SK-N-MC (cell line): ENCODE data around the gene NCF4.

Source experiments
- DNase-seq: peaks from one replicate; pipeline ENCODE4 v3.0.0-alpha.2; 2011; ENCODE audit warnings: low read depth, low spot score
- H3K27ac ChIP-seq: fragments of 200-600 bp; sonication (generic); 2 replicates; pipeline ENCODE4 v1.5.1; 2016; ENCODE audit warnings: mixed run types
- H3K36me3 ChIP-seq: fragments of 200-600 bp; sonication (generic); 2 replicates; pipeline ENCODE4 v1.6.1; 2017; ENCODE audit warnings: antibody characterized with exemption, low read length, mixed read lengths; ENCODE audit not compliant: insufficient read depth
- H3K4me3 ChIP-seq: fragments of 200-600 bp; sonication (generic); 2 replicates; pipeline ENCODE4 v1.5.1; 2016
- H3K9ac ChIP-seq: fragments of 200-600 bp; sonication (generic); 2 replicates; pipeline ENCODE4 v1.8.0; 2017; ENCODE audit warnings: mixed run types, mixed read lengths; ENCODE audit not compliant: insufficient read length
- H3K9me3 ChIP-seq: fragments of 200-600 bp; sonication (generic); 2 replicates; pipeline ENCODE4 v1.6.1; 2017; ENCODE audit warnings: low read depth, mild to moderate bottlenecking, antibody characterized with exemption, low read length, moderate library complexity, mixed read lengths
- EZH2 ChIP-seq: fragments of 200-600 bp; sonication (generic); IDR thresholded peaks from one replicate; pipeline ENCODE4 v1.6.1; 2017; ENCODE audit warnings: antibody characterized with exemption
- FOXP2 ChIP-seq: optimal IDR thresholded peaks from 2 replicates; pipeline ENCODE3; 2011; ENCODE audit warnings: mild to moderate bottlenecking, moderate library complexity; ENCODE audit not compliant: insufficient read depth; ENCODE audit errors: extremely low read length, control extremely low read depth
- POLR2AphosphoS5 ChIP-seq: IDR thresholded peaks from 2 replicates; pipeline ENCODE4 v1.6.1; 2012; ENCODE audit warnings: mild to moderate bottlenecking, low read depth, low read length, borderline replicate concordance

The NCF4 gene

DNA sequence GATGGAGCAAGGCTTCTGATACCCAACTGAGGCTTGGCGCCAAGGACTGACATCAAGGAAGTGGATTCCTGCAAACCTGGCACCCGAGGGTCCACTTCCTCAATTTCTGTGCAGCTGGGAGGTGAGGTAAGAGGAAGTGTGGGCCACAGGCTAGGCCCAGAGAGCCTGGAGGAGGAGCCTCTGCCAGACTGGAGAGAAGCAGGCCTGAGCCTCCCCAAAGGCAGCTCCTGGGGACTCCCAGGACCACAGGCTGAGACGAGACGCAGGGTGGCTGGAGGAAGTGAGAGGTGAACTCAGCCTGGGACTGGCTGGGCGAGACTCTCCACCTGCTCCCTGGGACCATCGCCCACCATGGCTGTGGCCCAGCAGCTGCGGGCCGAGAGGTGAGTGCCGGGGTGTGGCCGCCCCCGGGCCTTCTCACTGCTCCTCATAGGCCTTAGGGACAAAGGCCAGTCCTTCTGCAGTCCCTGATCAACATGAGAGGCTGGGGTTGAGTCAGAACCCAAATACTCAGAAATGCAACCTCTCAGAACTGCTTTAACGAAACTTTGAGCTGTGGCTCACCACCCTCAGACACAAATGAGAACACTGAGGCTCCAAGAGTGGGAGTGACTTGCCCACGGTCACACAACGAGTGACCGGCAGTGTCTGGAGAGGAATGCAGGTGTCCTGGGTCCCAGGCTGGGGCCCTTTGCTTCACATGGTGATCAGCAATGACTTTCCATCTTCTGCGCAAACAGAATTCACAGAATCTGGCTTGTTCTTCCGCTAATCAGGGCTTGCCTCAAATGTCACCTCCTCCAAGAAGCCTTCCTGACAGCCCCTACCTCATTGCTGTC, at the start of gene NCF4:
Gene NCF4, plus strand, starts transcription at position 186 of the 839 bp plus-strand sequence. Its CDS starts 166 bp downstream, at position 352.
- no peak within 1 kb of the TSS for H3K27ac ChIP-seq
- H3K36me3 ChIP-seq, result no peaks in the 10 kb centered on the region
- no peak for DNase-seq
- H3K9me3 ChIP-seq, result no peaks in the 10 kb centered on the region
- H3K4me3 ChIP-seq, result no peak within 1 kb of the TSS
- no peak within 1 kb of the TSS for H3K9ac ChIP-seq
- no peak for TF ChIP-seq EZH2
- no peak for TF ChIP-seq POLR2AphosphoS5
- TF ChIP-seq FOXP2, result no peak

DNA sequence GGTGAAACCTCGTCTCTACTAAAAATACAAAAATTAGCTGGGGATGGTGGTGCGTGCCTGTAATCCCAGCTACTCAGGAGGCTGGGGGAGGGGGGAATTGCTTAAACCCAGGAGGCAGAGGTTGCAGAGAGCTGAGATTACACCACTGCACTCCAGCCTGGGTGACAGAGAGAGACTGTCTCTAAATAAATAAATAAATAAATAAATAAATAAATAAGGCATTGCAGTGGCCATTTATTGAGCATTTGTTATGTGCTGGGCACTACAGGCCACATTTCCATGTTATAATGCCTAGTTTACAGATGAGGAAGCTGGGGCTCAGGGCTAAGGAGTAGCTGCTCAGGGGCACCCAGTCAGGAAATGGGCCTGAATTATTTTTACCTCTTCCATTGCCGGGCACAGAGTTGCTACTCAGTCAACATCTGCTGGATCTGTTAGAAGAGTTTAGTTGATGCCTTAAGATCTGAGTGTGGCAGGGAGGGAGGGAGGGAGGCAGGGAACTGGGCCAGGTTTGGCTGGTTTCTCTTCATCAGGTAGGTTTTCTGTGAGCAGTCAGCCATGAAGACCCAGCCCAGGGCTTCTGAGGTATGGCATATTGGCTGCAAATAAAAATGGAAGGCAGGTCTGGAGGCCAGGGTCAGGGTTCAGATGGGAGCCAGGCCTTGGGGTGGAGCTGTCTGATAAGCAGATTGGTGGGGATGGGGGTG, 49.6 kb upstream of the NCF4 start:
- Histone ChIP-seq H3K4me3 (no peak overlapping the region), H3K9ac (no peak overlapping the region), H3K9me3 (no peaks in the 10 kb centered on the region), H3K36me3 (no peaks in the 10 kb centered on the region), H3K27ac (no peak overlapping the region)
- DNase-seq, result no peak
- no peak for TF ChIP-seq FOXP2

DNA sequence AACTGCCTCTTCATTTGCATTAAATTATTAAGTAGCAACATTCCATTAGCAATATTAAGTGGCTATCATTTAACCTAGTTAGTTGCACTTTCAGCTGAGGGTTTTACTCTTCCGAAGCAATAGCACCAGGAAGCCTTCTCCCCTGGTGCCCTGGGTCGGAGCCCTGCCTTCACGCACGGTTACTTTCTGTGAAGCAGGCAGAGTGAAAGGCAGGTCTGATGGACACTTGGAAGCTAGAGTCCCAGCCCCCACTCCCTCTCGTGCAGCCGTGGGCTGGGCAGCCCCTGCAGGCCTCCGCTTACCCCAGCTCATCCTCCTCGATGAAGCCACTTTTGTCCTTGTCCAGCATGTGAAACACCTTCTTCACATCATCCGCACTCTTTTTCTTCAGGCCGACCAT, 46.0 kb upstream of the NCF4 start:
- no peak for TF ChIP-seq EZH2
- TF ChIP-seq POLR2AphosphoS5, result no peak
- TF ChIP-seq FOXP2, result no peak
- no peak overlapping the region for H3K27ac ChIP-seq
- H3K4me3 ChIP-seq, result no peak overlapping the region

DNA sequence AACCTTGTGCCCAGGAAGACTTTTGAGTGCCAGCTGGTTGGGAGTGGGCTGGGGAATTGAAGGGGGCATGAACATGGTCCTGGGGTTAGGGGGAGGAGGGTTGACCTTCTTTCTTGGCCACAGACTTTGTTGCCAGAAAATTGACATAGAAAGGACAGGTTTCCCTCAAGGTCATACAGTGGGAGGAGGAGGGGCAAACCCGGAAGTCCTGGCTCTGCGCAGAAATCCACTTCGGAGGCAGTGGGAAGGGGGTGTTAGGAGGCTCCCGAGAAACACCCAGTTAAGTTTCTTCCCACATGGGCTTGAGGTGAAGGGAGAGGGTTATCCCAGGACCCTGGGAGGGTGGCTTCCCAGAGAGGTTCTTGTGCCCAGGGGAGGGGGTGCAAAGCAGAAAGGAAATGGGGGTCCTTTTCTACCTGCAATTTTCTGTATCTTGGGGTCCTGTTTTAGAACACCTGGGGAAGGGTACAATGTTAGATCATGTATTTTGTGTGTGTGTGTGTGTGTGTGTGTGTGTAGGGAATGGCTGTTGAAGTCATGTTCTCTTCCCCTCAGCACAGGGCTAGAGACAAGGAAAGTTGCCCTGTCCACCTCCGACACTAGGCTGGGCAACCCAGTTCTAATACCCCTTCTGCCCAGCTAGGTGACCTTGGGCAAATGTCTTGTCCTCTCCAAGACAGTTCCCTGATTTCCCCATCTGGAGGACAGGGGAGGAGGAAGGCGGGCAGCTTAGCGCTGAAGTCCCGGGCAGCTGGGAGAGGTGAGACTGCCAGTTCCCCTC, 45.1 kb upstream of the NCF4 start:
- DNase-seq, result no peak
- no peak overlapping the region for H3K27ac ChIP-seq
- TF ChIP-seq POLR2AphosphoS5 (no peak), FOXP2 (no peak), EZH2 (no peak)
- H3K36me3 ChIP-seq, result no peaks in the 10 kb centered on the region
- H3K9me3 ChIP-seq, result no peaks in the 10 kb centered on the region
- no peak overlapping the region for H3K4me3 ChIP-seq
- no peak overlapping the region for H3K9ac ChIP-seq

More for the DNA sequence above, 46.0 kb upstream of the NCF4 start:
- DNase-seq, result no peak
- Histone ChIP-seq H3K9me3 (no peaks in the 10 kb centered on the region), H3K9ac (no peak overlapping the region), H3K36me3 (no peaks in the 10 kb centered on the region)

DNA sequence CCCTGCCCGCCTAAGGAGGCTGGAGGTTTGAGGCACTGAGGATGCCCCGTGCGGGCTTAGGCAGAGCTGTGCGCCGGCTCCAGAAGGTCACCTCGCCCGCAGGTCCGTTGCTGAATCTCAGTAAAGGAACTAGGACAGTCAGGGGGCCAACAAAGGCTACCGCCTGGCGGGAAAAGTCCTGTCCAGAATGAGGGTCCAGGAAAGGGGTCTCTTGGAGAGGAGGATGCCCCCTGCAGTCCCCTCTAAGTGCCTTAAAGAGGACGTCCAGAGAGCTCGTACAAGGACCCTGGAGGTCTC, 44.5 kb upstream of the NCF4 start:
- Histone ChIP-seq H3K36me3 (no peaks in the 10 kb centered on the region), H3K9ac (no peak overlapping the region), H3K4me3 (no peak overlapping the region), H3K27ac (no peak overlapping the region), H3K9me3 (no peaks in the 10 kb centered on the region)
- no peak for TF ChIP-seq EZH2
- TF ChIP-seq POLR2AphosphoS5, result no peak
- TF ChIP-seq FOXP2, result no peak
- DNase-seq, result no peak

DNA sequence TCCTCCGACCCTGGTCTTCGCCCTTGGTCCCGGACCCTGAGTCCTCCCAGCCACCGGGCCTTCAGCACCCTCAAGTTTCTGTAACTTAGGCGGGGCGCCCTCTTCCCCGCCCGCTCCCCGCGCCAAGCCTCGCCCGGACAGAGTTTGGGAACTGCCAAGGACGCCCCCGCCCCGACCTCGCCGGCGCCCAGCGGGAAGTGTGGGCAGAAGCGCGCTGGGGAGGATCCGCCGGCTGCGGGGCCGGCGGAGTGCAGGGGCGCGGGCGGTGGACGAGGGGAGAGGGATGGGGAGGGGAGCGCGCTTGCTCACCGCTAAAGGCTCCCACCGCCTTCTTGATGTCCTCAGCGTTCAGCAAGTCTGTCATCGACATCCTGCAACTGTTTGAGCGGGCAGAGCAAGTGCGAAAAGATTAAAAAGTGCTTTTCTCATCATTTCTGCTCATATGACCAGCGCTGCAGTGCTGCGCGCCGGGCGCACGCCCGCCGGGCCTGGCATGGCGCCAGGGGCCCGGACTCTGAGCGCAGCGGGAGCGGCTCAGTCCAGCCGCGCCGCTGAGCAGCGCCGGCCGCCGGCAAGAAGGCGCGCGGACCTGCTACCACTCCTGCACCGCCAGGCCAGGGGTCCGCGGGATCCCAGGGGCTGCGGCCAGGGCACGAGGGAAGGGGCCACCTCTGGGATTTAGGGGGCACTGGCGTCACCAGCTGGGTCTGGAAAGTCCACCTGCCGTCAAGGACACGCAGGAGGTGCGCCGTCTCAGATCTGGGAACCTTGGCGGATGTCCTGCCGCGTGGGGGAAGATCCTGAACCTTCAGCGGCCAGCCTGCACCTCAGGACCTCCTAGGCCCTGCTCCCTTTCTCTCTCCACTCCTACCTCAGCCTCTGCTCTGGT, 43.9 kb upstream of the NCF4 start, which contains the start of gene PVALB:
Gene PVALB, minus strand, starts transcription at position 400 of the 889 bp plus-strand sequence. Its CDS starts 30 bp downstream, at position 370.
- Histone ChIP-seq H3K27ac (no peak within 1 kb of the TSS), H3K9ac (no peak within 1 kb of the TSS), H3K9me3 (no peaks in the 10 kb centered on the region), H3K36me3 (no peaks in the 10 kb centered on the region), H3K4me3 (no peak within 1 kb of the TSS)
- TF ChIP-seq EZH2 (peak; percentile 80), FOXP2 (no peak)
- DNase-seq, result no peak

DNA sequence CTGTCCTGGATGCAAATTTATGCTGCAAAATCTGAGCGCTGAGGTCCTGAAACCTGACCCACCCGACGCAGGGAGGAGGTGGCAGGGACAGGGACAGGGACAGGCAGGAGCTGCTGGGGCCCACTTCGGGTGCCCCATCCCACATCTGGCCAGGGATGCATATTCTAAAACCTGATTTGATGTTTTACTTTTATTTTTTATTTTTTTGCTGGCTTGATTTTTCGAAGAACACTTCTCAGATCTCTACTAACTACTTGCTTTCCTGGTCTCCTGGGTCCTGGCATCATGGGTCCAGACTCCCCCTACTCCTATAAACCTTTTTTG, 43.3 kb upstream of the NCF4 start:
- Histone ChIP-seq H3K27ac (no peak overlapping the region), H3K9ac (no peak overlapping the region), H3K9me3 (no peaks in the 10 kb centered on the region), H3K36me3 (no peaks in the 10 kb centered on the region), H3K4me3 (no peak overlapping the region)
- no peak for DNase-seq
- TF ChIP-seq POLR2AphosphoS5 (no peak), FOXP2 (no peak), EZH2 (no peak)

DNA sequence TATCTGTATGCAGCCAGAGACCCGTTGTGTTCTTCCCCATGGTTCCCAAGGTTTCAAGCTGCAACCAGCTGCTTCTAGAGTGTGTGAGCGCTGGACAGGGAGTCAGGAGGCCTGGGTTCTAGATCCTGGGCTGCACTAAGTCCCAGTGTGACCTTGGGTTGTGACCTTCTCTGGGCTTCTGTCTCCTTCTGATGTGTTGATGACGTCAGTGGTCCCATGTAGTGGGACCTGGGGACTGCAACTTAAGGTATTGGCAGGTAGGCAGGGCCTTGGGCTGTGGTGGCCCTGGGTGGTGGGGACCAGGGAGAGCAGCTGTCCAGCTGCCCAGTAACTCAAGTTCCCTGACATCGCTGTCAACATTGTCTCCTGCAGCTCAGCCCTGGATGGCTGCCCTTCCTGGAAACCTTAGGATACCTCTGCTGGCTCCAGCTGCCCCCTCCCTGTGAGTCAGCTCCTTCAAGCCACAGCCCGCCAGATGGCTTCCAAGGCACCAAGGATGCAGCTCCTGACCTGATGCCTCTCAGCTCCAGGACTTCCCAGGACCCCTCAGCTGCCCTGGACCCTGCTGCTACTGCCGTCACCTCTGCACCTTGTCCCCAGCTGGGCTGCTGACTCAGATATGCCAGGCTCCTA, 42.7 kb upstream of the NCF4 start:
- Histone ChIP-seq H3K27ac (no peak overlapping the region), H3K9me3 (no peaks in the 10 kb centered on the region), H3K4me3 (no peak overlapping the region), H3K36me3 (no peaks in the 10 kb centered on the region), H3K9ac (no peak overlapping the region)
- TF ChIP-seq POLR2AphosphoS5, result no peak
- no peak for DNase-seq
